ENCODE results near the gene LCP2. TPM values are rescaled to one million over a fixed set of nuclear protein-coding genes. Genes with fewer than 3 reads are reported as not detected.

The LCP2 gene
- 1 to 10 TPM; 2.4 to 2.6 TPM for polyA plus RNA-seq

DNA sequence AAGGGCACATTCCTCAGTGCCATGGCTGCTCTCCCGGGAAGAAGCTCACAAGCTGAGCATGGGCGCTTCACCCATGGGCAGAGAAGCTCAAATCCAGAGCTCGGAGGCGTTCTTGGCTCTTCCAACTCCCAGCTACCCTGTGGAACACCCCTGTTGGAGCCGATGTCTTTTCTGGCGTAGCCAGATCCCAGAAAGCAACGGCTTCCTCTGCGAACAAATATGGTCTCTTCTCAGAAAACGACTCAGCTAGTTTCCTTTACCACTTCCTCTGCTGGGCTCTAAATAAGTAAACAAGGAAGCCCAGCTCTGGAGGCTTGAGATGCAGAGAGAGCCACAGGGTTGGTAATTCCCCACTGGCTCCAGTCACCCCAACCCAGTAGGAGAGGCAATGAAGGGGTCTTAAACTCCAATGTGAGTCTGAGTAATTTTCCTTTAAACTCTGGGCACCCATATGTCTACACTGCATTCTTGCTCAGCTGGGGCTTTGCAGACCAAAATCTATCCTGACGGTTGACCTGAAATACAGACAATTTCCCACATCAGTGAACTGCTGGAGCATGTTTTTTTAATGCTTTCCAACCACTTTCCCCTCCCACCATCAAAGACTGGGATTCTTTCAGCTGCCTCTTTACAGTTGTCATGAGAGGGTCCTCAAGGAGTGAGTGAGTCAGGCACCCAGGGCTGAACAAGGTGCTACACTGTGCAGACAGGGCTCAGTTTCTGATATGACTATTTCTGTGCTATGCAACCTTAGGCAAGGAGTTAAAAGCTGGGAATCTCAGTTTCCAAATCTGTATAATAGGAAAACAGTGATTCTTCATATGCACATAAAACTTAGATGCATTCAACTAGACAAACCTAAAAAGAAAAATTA, at the start of gene LCP2:
Gene LCP2 (minus strand): TSS at position 189 of the 874 bp plus-strand sequence. CDS start 166 bp downstream, at position 23.
- H3K4me1 ChIP-seq (ENCODE audit: control insufficient read depth in 2 of 2, insufficient read depth in 2 of 2, low read length in 1 of 2): peaks cover 2 to 4% of the 10 kb centered on the region in 2 donors

DNA sequence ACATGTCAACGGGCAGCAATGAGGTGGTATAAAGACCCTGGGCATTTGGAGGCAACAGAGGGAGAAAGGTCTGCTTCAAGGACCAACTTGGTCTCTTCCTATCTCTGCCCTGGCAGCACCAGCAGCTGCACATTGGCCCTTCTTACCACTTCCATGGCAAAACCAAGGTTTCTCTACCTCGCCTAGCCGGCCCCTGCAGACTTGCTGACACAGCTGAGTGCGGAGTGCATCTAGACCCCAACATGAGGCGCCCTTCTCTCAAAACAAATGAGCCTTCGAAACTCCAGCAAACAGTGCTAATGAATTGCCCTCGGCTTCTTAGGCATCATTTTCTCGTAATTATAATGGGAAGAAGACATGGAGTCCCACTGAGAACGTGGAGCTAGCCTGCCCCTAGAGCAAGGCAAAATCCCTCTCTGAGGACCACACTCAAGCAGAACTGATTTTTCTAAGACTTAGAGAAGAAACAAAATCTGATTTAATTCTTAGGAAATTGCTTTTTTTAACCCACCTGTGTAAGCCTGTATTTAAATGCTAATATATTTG, 49.5 kb upstream of the LCP2 start:
- WGBS, 2 donors: 80 to 90% methylated on average over 9 of the region's 9 CpGs
- H3K36me3 ChIP-seq (ENCODE audit: control insufficient read depth in 2 of 2, insufficient read depth in 2 of 2, low read length in 1 of 2): no peaks in the 10 kb centered on the region

More for the DNA sequence above, at the start of gene LCP2:
- Histone ChIP-seq H3K4me3 (ENCODE audit: low read depth in 1 of 2, low read length in 2 of 2) (peak within 1 kb of the TSS; percentile 37 to 53), H3K36me3 (ENCODE audit: control insufficient read depth in 2 of 2, insufficient read depth in 2 of 2, low read length in 1 of 2) (no peaks in the 10 kb centered on the region), H3K9me3 (ENCODE audit: control insufficient read depth in 2 of 2, insufficient read depth in 1 of 2, low read depth in 1 of 2, low read length in 1 of 2) (no peaks in the 10 kb centered on the region), H3K27me3 (ENCODE audit: control insufficient read depth in 1 of 2, insufficient read depth in 2 of 2, low read length in 2 of 2) (peaks cover 0 to 2% of the 10 kb centered on the region in 2 donors), H3K27ac (ENCODE audit: low read depth in 2 of 2, low read length in 1 of 2) (peak within 1 kb of the TSS; percentile 45 to 73)
- WGBS, 2 donors: 57% methylated on average over 10 of the region's 10 CpGs

DNA sequence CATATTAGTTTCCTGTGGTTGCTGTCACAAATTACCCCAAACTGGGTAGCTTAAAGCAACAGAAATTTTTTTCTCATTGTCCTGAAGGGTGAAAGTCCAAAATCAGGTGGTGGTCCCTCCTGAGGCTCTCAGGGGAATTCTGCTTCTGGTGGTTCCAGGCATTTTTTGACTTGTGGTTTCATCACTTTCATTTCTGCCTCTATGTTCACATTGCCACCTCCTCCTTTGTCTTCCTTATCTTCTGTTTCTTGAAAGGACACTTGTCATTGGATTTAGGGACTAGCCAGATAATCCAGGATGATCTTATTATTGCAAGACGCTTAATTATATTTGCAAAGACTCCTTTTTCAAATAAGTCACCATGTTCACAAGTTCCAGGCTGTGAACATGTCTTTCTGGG, 48.4 kb upstream of the LCP2 start:
- Histone ChIP-seq H3K27ac (ENCODE audit: low read depth in 2 of 2, low read length in 1 of 2) (no peak overlapping the region), H3K9me3 (ENCODE audit: control insufficient read depth in 2 of 2, insufficient read depth in 1 of 2, low read depth in 1 of 2, low read length in 1 of 2) (no peaks in the 10 kb centered on the region), H3K4me3 (ENCODE audit: low read depth in 1 of 2, low read length in 2 of 2) (no peak overlapping the region), H3K36me3 (ENCODE audit: control insufficient read depth in 2 of 2, insufficient read depth in 2 of 2, low read length in 1 of 2) (no peaks in the 10 kb centered on the region), H3K27me3 (ENCODE audit: control insufficient read depth in 1 of 2, insufficient read depth in 2 of 2, low read length in 2 of 2) (no peaks in the 10 kb centered on the region), H3K4me1 (ENCODE audit: control insufficient read depth in 2 of 2, insufficient read depth in 2 of 2, low read length in 1 of 2) (no peaks in the 10 kb centered on the region)
- WGBS, 2 donors: 85 to 91% methylated on average over 1 of the region's 1 CpG

More for the DNA sequence above, 49.5 kb upstream of the LCP2 start:
- Histone ChIP-seq H3K4me3 (ENCODE audit: low read depth in 1 of 2, low read length in 2 of 2) (no peak overlapping the region), H3K27me3 (ENCODE audit: control insufficient read depth in 1 of 2, insufficient read depth in 2 of 2, low read length in 2 of 2) (no peaks in the 10 kb centered on the region), H3K9me3 (ENCODE audit: control insufficient read depth in 2 of 2, insufficient read depth in 1 of 2, low read depth in 1 of 2, low read length in 1 of 2) (no peaks in the 10 kb centered on the region), H3K4me1 (ENCODE audit: control insufficient read depth in 2 of 2, insufficient read depth in 2 of 2, low read length in 1 of 2) (no peaks in the 10 kb centered on the region), H3K27ac (ENCODE audit: low read depth in 2 of 2, low read length in 1 of 2) (no peak overlapping the region)

DNA sequence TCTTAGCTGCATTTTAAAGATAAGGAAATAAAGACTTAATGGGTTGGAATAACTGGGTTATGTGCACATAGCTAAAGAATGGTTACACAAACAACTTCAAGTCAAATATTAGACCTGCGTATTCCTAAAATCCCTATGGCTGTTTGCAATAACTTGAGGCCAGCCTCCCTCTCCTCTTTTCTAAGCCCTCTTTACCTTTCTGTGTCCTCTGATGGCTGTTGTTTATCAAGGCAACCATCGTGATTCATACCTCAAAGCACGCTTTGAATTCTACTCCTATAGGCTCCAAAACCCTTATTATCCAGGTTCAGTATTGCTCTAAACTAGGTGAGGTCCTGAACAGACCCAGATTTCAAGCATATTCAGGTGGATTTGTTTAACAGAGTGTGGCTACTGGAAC, 45.6 kb upstream of the LCP2 start:
- Histone ChIP-seq H3K27me3 (ENCODE audit: control insufficient read depth in 1 of 2, insufficient read depth in 2 of 2, low read length in 2 of 2) (no peaks in the 10 kb centered on the region), H3K9me3 (ENCODE audit: control insufficient read depth in 2 of 2, insufficient read depth in 1 of 2, low read depth in 1 of 2, low read length in 1 of 2) (no peaks in the 10 kb centered on the region), H3K27ac (ENCODE audit: low read depth in 2 of 2, low read length in 1 of 2) (no peak overlapping the region), H3K4me1 (ENCODE audit: control insufficient read depth in 2 of 2, insufficient read depth in 2 of 2, low read length in 1 of 2) (no peaks in the 10 kb centered on the region), H3K36me3 (ENCODE audit: control insufficient read depth in 2 of 2, insufficient read depth in 2 of 2, low read length in 1 of 2) (no peaks in the 10 kb centered on the region), H3K4me3 (ENCODE audit: low read depth in 1 of 2, low read length in 2 of 2) (no peak overlapping the region)
- 70% methylated on average over 3 of the region's 3 CpGs for WGBS, 2 donors

DNA sequence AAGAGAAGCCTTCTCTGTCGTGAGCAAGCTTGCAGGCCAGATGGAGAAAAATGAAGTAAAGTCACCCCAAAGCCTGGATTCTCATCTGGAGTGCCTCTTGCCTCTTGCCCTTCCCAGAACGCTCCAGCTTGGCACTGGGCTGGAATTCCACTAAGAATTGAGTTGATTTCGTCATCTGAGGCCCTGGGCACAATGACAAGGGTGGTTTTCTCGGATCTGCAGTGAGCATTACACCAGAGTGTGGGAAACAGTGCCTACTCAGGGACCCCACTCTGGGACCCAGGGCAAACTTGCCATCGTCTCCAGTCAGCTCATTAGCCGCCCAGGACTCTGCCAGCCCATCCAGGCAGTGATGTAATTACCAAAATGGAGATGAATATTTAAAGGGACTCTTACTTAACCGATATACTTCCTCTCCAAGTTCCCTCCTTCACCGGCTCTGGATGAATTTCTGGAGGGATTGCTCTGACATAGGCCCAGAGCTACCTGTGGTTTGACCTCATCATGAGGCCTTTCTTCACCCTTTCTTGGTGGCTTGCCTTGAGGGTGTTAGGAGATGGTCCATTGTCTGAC, 44.7 kb upstream of the LCP2 start:
- no peak overlapping the region for H3K27ac ChIP-seq (ENCODE audit: low read depth in 2 of 2, low read length in 1 of 2)
- no peaks in the 10 kb centered on the region for H3K27me3 ChIP-seq (ENCODE audit: control insufficient read depth in 1 of 2, insufficient read depth in 2 of 2, low read length in 2 of 2)
- 76 to 77% methylated on average over 8 of the region's 8 CpGs for WGBS, 2 donors
- no peaks in the 10 kb centered on the region for H3K9me3 ChIP-seq (ENCODE audit: control insufficient read depth in 2 of 2, insufficient read depth in 1 of 2, low read depth in 1 of 2, low read length in 1 of 2)
- H3K4me1 ChIP-seq (ENCODE audit: control insufficient read depth in 2 of 2, insufficient read depth in 2 of 2, low read length in 1 of 2): no peaks in the 10 kb centered on the region
- H3K4me3 ChIP-seq (ENCODE audit: low read depth in 1 of 2, low read length in 2 of 2): no peak overlapping the region
- H3K36me3 ChIP-seq (ENCODE audit: control insufficient read depth in 2 of 2, insufficient read depth in 2 of 2, low read length in 1 of 2): no peaks in the 10 kb centered on the region

DNA sequence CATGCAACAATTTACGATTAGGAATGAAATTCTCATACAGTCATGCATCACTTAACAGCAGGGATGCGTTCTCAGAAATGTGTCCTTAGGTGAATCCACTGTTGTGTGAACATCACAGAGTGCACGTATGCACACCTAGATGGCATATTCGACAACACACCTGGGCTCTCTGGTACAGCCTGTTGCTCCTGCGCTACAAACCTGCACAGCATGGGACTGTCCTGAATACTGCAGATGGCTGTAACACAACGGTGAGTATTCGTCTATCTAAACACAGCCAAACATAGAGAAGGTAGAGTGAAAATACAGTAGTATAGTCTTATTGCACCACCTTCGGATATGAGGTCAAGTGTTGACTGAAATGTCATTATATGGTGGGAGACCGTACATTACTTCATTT, 44.0 kb upstream of the LCP2 start:
- no peak overlapping the region for H3K27ac ChIP-seq (ENCODE audit: low read depth in 2 of 2, low read length in 1 of 2)
- H3K4me1 ChIP-seq (ENCODE audit: control insufficient read depth in 2 of 2, insufficient read depth in 2 of 2, low read length in 1 of 2): no peaks in the 10 kb centered on the region
- no peaks in the 10 kb centered on the region for H3K27me3 ChIP-seq (ENCODE audit: control insufficient read depth in 1 of 2, insufficient read depth in 2 of 2, low read length in 2 of 2)
- WGBS, 2 donors: 90% methylated on average over 9 of the region's 9 CpGs
- no peak overlapping the region for H3K4me3 ChIP-seq (ENCODE audit: low read depth in 1 of 2, low read length in 2 of 2)
- H3K36me3 ChIP-seq (ENCODE audit: control insufficient read depth in 2 of 2, insufficient read depth in 2 of 2, low read length in 1 of 2): no peaks in the 10 kb centered on the region
- no peaks in the 10 kb centered on the region for H3K9me3 ChIP-seq (ENCODE audit: control insufficient read depth in 2 of 2, insufficient read depth in 1 of 2, low read depth in 1 of 2, low read length in 1 of 2)

DNA sequence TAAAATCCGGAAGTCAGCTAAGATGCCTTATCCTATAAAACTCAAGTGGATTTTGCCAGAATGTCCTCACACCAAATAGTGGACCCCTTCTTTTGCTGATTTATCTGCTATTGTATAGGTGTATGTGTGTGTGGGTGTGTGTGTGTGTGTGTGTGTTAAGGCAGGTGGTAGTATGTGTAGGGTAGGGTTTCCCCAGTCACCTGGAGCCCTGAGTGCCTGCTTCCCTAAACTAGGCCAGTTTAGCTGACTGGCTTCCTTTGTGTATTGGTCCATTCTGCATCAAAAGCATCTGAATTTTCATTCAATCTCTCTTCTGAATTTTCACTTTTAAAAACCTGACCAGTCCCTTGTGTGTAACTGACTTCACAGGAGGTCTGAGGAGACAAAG, 42.2 kb upstream of the LCP2 start:
- no peaks in the 10 kb centered on the region for H3K27me3 ChIP-seq (ENCODE audit: control insufficient read depth in 1 of 2, insufficient read depth in 2 of 2, low read length in 2 of 2)
- no peaks in the 10 kb centered on the region for H3K36me3 ChIP-seq (ENCODE audit: control insufficient read depth in 2 of 2, insufficient read depth in 2 of 2, low read length in 1 of 2)
- WGBS, 2 donors: 91 to 93% methylated on average over 1 of the region's 1 CpG
- no peaks in the 10 kb centered on the region for H3K9me3 ChIP-seq (ENCODE audit: control insufficient read depth in 2 of 2, insufficient read depth in 1 of 2, low read depth in 1 of 2, low read length in 1 of 2)
- H3K27ac ChIP-seq (ENCODE audit: low read depth in 2 of 2, low read length in 1 of 2): no peak overlapping the region
- H3K4me3 ChIP-seq (ENCODE audit: low read depth in 1 of 2, low read length in 2 of 2): no peak overlapping the region
- H3K4me1 ChIP-seq (ENCODE audit: control insufficient read depth in 2 of 2, insufficient read depth in 2 of 2, low read length in 1 of 2): no peaks in the 10 kb centered on the region

DNA sequence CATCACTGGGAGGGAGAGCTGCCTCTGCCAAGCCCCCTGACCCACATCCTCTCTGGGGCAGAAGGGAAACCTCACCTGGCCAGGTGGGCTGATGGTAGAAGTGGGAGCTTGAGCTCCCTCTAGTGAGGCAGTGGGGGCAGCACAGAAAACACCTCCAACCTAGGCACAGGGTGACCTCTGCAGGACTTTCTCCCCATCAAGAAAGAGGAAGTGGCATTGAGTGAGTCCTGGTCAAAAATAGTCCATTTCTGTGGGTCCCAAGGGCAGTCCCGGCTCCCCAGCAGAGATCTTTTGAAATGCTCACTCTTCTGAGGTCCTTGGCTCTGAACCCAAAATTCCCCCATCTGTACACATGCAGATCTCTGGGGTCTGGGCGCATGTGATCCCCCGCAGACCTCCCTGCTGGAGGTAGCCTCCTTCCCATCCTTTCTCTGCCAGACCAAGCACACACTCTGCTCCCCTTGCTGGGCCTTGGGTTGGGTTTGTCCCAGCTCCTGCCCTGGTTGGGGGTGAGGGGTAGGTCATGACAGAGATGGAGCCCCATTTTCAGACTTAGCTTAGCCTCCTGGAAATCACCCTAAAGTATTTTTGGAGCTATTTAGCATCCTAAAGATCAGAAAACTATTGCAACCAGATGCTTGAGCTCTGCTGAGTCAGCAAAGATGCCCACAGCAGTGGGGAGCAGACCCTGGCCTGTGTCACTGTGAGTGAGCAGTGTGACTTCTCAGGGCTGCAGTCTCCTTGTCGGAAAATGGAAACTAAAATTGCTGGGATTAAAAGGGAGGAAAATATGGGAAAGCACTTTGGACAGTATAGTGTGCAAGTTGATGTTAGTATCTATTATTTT, 41.6 kb upstream of the LCP2 start:
- Histone ChIP-seq H3K9me3 (ENCODE audit: control insufficient read depth in 2 of 2, insufficient read depth in 1 of 2, low read depth in 1 of 2, low read length in 1 of 2) (no peaks in the 10 kb centered on the region), H3K27ac (ENCODE audit: low read depth in 2 of 2, low read length in 1 of 2) (no peak overlapping the region), H3K36me3 (ENCODE audit: control insufficient read depth in 2 of 2, insufficient read depth in 2 of 2, low read length in 1 of 2) (no peaks in the 10 kb centered on the region), H3K4me3 (ENCODE audit: low read depth in 1 of 2, low read length in 2 of 2) (no peak overlapping the region), H3K4me1 (ENCODE audit: control insufficient read depth in 2 of 2, insufficient read depth in 2 of 2, low read length in 1 of 2) (no peaks in the 10 kb centered on the region), H3K27me3 (ENCODE audit: control insufficient read depth in 1 of 2, insufficient read depth in 2 of 2, low read length in 2 of 2) (no peaks in the 10 kb centered on the region)
- WGBS, 2 donors: 84 to 87% methylated on average over 4 of the region's 4 CpGs

DNA sequence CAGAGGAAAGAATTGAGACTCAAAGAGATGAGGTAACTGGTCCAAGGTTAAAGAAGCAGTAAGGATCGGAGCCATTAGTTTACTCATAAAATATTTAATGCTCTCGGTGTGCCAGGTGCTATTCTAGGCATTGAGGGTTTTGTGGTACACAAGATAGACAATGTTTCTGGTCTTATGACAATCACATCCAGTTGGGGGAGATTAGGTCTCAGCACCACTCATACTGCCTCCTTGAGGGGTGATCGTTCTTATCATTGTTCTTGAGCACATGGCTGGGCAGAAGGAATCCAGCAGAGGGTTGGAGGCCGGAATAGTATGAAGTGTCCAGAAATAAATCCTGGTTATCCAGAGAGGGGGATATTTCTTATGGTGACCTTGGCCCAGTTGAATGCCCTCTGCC, 40.7 kb upstream of the LCP2 start:
- Histone ChIP-seq H3K4me3 (ENCODE audit: low read depth in 1 of 2, low read length in 2 of 2) (no peak overlapping the region), H3K4me1 (ENCODE audit: control insufficient read depth in 2 of 2, insufficient read depth in 2 of 2, low read length in 1 of 2) (no peaks in the 10 kb centered on the region), H3K27me3 (ENCODE audit: control insufficient read depth in 1 of 2, insufficient read depth in 2 of 2, low read length in 2 of 2) (no peaks in the 10 kb centered on the region), H3K36me3 (ENCODE audit: control insufficient read depth in 2 of 2, insufficient read depth in 2 of 2, low read length in 1 of 2) (no peaks in the 10 kb centered on the region), H3K9me3 (ENCODE audit: control insufficient read depth in 2 of 2, insufficient read depth in 1 of 2, low read depth in 1 of 2, low read length in 1 of 2) (no peaks in the 10 kb centered on the region), H3K27ac (ENCODE audit: low read depth in 2 of 2, low read length in 1 of 2) (no peak overlapping the region)
- WGBS, 2 donors: 74 to 83% methylated on average over 4 of the region's 4 CpGs
